ENCODE data around the gene LAMB2. TPM values are rescaled to one million over a fixed set of nuclear protein-coding genes. Genes with fewer than 3 reads are reported as not detected.

LAMB2 gene
- total RNA-seq, 3 donors from 2014 or later (not counting 1 experiment from before 2014, with no cell fraction given) = 0.75 to 1.7 (median 1.2) TPM

GRCh38 chr3:49079270-49079669 is 53.6 kb downstream of the LAMB2 start:
- no peak overlapping the region for H3K4me3 Mint-ChIP-seq
- ATAC-seq (no peak), DNase-seq (no peak)
- H3K27me3 Mint-ChIP-seq (ENCODE audit: low read depth in 2 of 2) = no peaks in the 10 kb centered on the region
- no peaks in the 10 kb centered on the region for H3K9me3 ChIP-seq (ENCODE audit: control insufficient read depth, insufficient read depth, low read length)
- no peak overlapping the region for H3K27ac ChIP-seq (ENCODE audit: low read length)
- no peaks in the 10 kb centered on the region for H3K9me3 Mint-ChIP-seq
- no peaks in the 10 kb centered on the region for H3K4me1 ChIP-seq (ENCODE audit: control insufficient read depth, insufficient read depth, low read length)
- no peaks in the 10 kb centered on the region for H3K36me3 Mint-ChIP-seq
- WGBS (ENCODE audit: insufficient coverage) = 96% methylated on average over 2 of the region's 2 CpGs
- H3K4me3 ChIP-seq (ENCODE audit: low read length) = no peak overlapping the region
- peaks cover 10 to 16% of the 10 kb centered on the region in 2 donors for H3K4me1 Mint-ChIP-seq
- no peaks in the 10 kb centered on the region for H3K27me3 ChIP-seq (ENCODE audit: control insufficient read depth, insufficient read depth, low read length)
- TF ChIP-seq, protein P1, sequence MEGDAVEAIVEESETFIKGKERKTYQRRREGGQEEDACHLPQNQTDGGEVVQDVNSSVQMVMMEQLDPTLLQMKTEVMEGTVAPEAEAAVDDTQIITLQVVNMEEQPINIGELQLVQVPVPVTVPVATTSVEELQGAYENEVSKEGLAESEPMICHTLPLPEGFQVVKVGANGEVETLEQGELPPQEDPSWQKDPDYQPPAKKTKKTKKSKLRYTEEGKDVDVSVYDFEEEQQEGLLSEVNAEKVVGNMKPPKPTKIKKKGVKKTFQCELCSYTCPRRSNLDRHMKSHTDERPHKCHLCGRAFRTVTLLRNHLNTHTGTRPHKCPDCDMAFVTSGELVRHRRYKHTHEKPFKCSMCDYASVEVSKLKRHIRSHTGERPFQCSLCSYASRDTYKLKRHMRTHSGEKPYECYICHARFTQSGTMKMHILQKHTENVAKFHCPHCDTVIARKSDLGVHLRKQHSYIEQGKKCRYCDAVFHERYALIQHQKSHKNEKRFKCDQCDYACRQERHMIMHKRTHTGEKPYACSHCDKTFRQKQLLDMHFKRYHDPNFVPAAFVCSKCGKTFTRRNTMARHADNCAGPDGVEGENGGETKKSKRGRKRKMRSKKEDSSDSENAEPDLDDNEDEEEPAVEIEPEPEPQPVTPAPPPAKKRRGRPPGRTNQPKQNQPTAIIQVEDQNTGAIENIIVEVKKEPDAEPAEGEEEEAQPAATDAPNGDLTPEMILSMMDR (IDR thresholded peaks at IDR 0.05) = no peak
- peaks cover 38% of the 10 kb centered on the region for H3K36me3 ChIP-seq (ENCODE audit: control insufficient read depth, insufficient read depth, low read length)
- H3K27ac Mint-ChIP-seq = no peak overlapping the region
- intact Hi-C loops (cut with micrococcal nuclease) = no loop called here

DNA sequence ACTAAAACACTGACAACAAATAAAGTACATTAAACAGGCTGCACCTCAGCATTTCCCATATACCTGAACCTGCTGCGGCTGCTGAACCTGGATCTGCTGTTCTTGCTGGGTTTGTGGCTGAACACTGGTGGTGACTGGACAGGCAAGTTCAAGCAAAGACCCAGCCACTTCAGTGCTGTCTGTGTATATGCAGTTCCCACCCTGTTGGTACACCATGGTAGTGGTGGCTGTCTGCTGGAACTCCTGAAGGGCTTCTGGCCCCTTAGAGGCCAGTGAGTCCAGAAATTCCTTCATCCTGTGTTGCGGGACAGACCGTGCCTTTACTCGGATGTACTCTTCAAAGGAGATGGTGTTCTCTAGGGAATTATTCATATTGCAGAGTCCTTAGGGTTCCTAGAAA is 56.2 kb downstream of the LAMB2 start:
- no peaks in the 10 kb centered on the region for H3K27me3 Mint-ChIP-seq (ENCODE audit: low read depth in 2 of 2)
- ATAC-seq = no peak

GRCh38 chr3:49076116-49076515 is 56.7 kb downstream of the LAMB2 start:
- 98% methylated on average over 13 of the region's 13 CpGs for WGBS (ENCODE audit: insufficient coverage)
- no peak for DNase-seq
- no peaks in the 10 kb centered on the region for H3K4me1 ChIP-seq (ENCODE audit: control insufficient read depth, insufficient read depth, low read length)
- intact Hi-C loops (cut with micrococcal nuclease) = no loop called here
- no peak overlapping the region for H3K4me3 Mint-ChIP-seq
- TF ChIP-seq, protein P1 (IDR thresholded peaks at IDR 0.05) = no peak
- ATAC-seq = no peak
- H3K9me3 ChIP-seq (ENCODE audit: control insufficient read depth, insufficient read depth, low read length) = no peaks in the 10 kb centered on the region
- no peaks in the 10 kb centered on the region for H3K36me3 Mint-ChIP-seq
- H3K27ac Mint-ChIP-seq = no peak overlapping the region
- H3K27ac ChIP-seq (ENCODE audit: low read length) = no peak overlapping the region
- H3K4me3 ChIP-seq (ENCODE audit: low read length) = no peak overlapping the region
- peaks cover 10 to 11% of the 10 kb centered on the region in 2 donors for H3K4me1 Mint-ChIP-seq
- H3K27me3 ChIP-seq (ENCODE audit: control insufficient read depth, insufficient read depth, low read length) = no peaks in the 10 kb centered on the region
- no peaks in the 10 kb centered on the region for H3K9me3 Mint-ChIP-seq
- H3K36me3 ChIP-seq (ENCODE audit: control insufficient read depth, insufficient read depth, low read length) = peaks cover 68% of the 10 kb centered on the region
- H3K27me3 Mint-ChIP-seq (ENCODE audit: low read depth in 2 of 2) = no peaks in the 10 kb centered on the region

More for the DNA sequence above, 56.2 kb downstream of the LAMB2 start:
- TF ChIP-seq, protein P1 (IDR thresholded peaks at IDR 0.05) = no peak
- Histone ChIP-seq H3K27me3 (ENCODE audit: control insufficient read depth, insufficient read depth, low read length) (no peaks in the 10 kb centered on the region), H3K4me3 (ENCODE audit: low read length) (no peak overlapping the region), H3K9me3 (ENCODE audit: control insufficient read depth, insufficient read depth, low read length) (no peaks in the 10 kb centered on the region), H3K4me1 (ENCODE audit: control insufficient read depth, insufficient read depth, low read length) (no peaks in the 10 kb centered on the region), H3K36me3 (ENCODE audit: control insufficient read depth, insufficient read depth, low read length) (peaks cover 62% of the 10 kb centered on the region), H3K27ac (ENCODE audit: low read length) (no peak overlapping the region)
- Mint-ChIP-seq H3K36me3 (no peaks in the 10 kb centered on the region), H3K4me1 (peaks cover 10 to 11% of the 10 kb centered on the region in 2 donors), H3K9me3 (no peaks in the 10 kb centered on the region), H3K27ac (no peak overlapping the region), H3K4me3 (no peak overlapping the region)
- 98% methylated on average over 4 of the region's 4 CpGs for WGBS (ENCODE audit: insufficient coverage)
- no peak for DNase-seq
- intact Hi-C loops (cut with micrococcal nuclease) = no loop called here

Other genes with a start within 250 kb of the LAMB2 start
- 10 to 100 TPM; 29.5 to 64.0 (median 48.3) TPM for gene SLC25A20, start 234.2 kb downstream of the LAMB2 start, total RNA-seq
- 100 to 1,000 TPM; 239 to 291 (median 243) TPM for gene ARIH2, start 214.2 kb downstream of the LAMB2 start, total RNA-seq
- gene P4HTM, start 142.8 kb downstream of the LAMB2 start, total RNA-seq = 10 to 100 TPM; 28.8 to 31.3 (median 30.6) TPM
- gene WDR6, start 125.7 kb downstream of the LAMB2 start, total RNA-seq = 100 to 1,000 TPM; 113 to 167 (median 129) TPM
- gene DALRD3, start 114.5 kb downstream of the LAMB2 start, total RNA-seq = 10 to 100 TPM; 16.8 to 20.1 (median 18.0) TPM
- 10 to 100 TPM; 51.0 to 72.9 (median 66.1) TPM for gene NDUFAF3, start 110.9 kb downstream of the LAMB2 start, total RNA-seq
- gene IMPDH2, start 103.7 kb downstream of the LAMB2 start, total RNA-seq = 10 to 100 TPM; 45.6 to 85.7 (median 50.0) TPM
- 100 to 1,000 TPM; 220 to 230 (median 227) TPM for gene QRICH1, start 39.0 kb downstream of the LAMB2 start, total RNA-seq
- 100 to 1,000 TPM; 250 to 280 (median 258) TPM for gene QARS1, start 28.3 kb downstream of the LAMB2 start, total RNA-seq
- 10 to 100 TPM; 68.6 to 71.5 (median 68.6) TPM for gene USP19, start 12.2 kb downstream of the LAMB2 start, total RNA-seq
- gene CCDC71, start 33.3 kb upstream of the LAMB2 start, total RNA-seq = 10 to 100 TPM; 13.8 to 20.6 (median 15.6) TPM
- 1 to 10 TPM; 2.4 to 7.0 (median 3.5) TPM for gene KLHDC8B, start 38.5 kb upstream of the LAMB2 start, total RNA-seq
- 10 to 100 TPM in 2 of 3 donors, 1 to 10 TPM in 1; 8.8 to 12.7 (median 10.8) TPM for gene C3orf62, start 144.2 kb upstream of the LAMB2 start, total RNA-seq
- gene USP4, start 207.0 kb upstream of the LAMB2 start, total RNA-seq = 100 to 1,000 TPM; 110 to 138 (median 135) TPM
- gene GPX1, start 225.3 kb upstream of the LAMB2 start, total RNA-seq = 10 to 100 TPM; 34.7 to 70.0 (median 59.1) TPM